SH-SY5Y (cell line): ENCODE data around the gene DPYSL4.

Experiments
- GATA2 ChIP-seq: IDR thresholded peaks from 2 replicates; pipeline ENCODE4 v1.6.1; 2011; ENCODE audit warnings: mild to moderate bottlenecking, low read depth, low read length
- GATA3 ChIP-seq: IDR thresholded peaks from 2 replicates; pipeline ENCODE4 v1.6.1; 2011; ENCODE audit warnings: low read depth, mild to moderate bottlenecking, low read length, moderate library complexity

DNA sequence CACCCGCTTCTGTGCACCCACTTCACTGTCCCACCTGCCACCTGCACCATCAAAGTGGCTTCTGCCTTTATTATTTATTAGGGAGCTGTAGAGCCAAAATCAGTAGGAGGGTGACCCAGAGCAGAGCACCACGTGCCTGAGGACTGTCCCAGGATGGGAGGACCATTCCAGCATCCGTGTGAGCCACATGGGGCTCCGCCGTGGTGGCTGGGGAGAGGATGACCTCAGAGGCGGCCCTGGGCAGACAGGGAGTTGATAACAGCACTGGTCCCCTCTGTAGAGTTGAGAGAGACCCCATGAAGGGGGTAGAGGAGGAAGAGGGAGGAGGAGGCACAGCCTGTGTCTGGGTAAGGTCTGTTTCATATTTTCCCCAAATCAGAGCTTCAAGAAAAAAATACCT, 8.7 kb upstream of the DPYSL4 start:
- TF ChIP-seq GATA2 (no peak), GATA3 (no peak)
